ENCODE measurements around the gene AIFM1.

DNA sequence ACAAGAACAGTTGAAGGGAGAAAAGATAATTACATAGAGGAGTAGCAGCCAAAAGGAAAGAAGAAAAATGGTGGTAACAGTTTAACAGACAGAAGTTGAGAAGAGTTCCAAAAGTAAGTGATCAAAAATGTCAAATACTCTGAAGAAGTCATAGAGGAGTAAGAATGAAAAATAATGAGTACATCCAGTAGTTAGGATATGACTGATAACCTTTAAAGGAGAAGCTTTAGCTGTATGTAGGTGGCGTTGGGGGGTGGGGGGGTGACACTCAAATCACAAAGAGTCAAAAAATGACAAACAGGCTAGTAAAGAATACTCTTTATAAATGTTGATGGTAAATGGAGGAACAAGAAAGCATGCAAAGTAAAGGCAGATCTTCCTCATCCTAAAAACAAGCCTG, 46.7 kb upstream of the AIFM1 start:
- TF ChIP-seq, protein P1, sequence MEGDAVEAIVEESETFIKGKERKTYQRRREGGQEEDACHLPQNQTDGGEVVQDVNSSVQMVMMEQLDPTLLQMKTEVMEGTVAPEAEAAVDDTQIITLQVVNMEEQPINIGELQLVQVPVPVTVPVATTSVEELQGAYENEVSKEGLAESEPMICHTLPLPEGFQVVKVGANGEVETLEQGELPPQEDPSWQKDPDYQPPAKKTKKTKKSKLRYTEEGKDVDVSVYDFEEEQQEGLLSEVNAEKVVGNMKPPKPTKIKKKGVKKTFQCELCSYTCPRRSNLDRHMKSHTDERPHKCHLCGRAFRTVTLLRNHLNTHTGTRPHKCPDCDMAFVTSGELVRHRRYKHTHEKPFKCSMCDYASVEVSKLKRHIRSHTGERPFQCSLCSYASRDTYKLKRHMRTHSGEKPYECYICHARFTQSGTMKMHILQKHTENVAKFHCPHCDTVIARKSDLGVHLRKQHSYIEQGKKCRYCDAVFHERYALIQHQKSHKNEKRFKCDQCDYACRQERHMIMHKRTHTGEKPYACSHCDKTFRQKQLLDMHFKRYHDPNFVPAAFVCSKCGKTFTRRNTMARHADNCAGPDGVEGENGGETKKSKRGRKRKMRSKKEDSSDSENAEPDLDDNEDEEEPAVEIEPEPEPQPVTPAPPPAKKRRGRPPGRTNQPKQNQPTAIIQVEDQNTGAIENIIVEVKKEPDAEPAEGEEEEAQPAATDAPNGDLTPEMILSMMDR (IDR thresholded peaks at IDR 0.05): no peak
- no peak for TF ChIP-seq POLR2A (IDR thresholded peaks at IDR 0.05)
- no peak for TF ChIP-seq POLR2AphosphoS5 (IDR thresholded peaks at IDR 0.05; ENCODE audit: insufficient read depth in 1 of 2, low read depth in 1 of 2)

Data from vagina (tissue), 2 donors.